ENCODE results near the gene PAGE3. TPM values are rescaled to one million over a fixed set of nuclear protein-coding genes. Genes with fewer than 3 reads are reported as not detected.

Gene PAGE3
- polyA plus RNA-seq, 1 experiment = not detected

Other genes with a start within 250 kb of the PAGE3 start
- not detected in 2 replicates for gene ALAS2, start 233.9 kb downstream of the PAGE3 start, polyA plus RNA-seq (2011; rRNA removed)
- not detected in 2 replicates for gene PAGE2B, start 189.9 kb downstream of the PAGE3 start, polyA plus RNA-seq (2011; rRNA removed)
- not detected in 2 replicates for gene PAGE2, start 175.9 kb downstream of the PAGE3 start, polyA plus RNA-seq (2011; rRNA removed)
- gene PAGE5, start 44.6 kb downstream of the PAGE3 start, polyA plus RNA-seq (2011; rRNA removed) = not detected in 2 replicates
- gene MAGEH1, start 187.2 kb upstream of the PAGE3 start, polyA plus RNA-seq (2011; rRNA removed) = 22.1 and 28.4 TPM in 2 replicates
- 0.49 and 0.65 TPM in 2 replicates for gene USP51, start 224.9 kb upstream of the PAGE3 start, polyA plus RNA-seq (2011; rRNA removed)